Stimulated activated CD8-positive, alpha-beta memory T cell treated with anti-CD3 and anti-CD28 coated beads, Interleukin-15, amount 100 ng/mL, for 24 hours (primary cell): ENCODE results near the gene TBC1D3H.
"Not testable (repeated sequence)": the region's sequence is repeated elsewhere in the genome, so short reads cannot be mapped to it uniquely, and the experiment has no call there.

Experiments
- DNase-seq: peaks from one replicate; pipeline ENCODE4 v3.0.0-alpha.2; 2020; ENCODE audit warnings: low read depth

The TBC1D3H gene

GRCh38 chr17:36388385-36389245, at the start of gene TBC1D3H:
TBC1D3H (minus strand) TSS chr17:36388435; CDS start chr17:36386895, 1,540 bp downstream.
- not testable (repeated sequence) for DNase-seq

GRCh38 chr17:36428891-36429290, 40.7 kb upstream of the TBC1D3H start:
- not testable (repeated sequence) for DNase-seq

- DNase-seq: not testable (repeated sequence)
Measured at GRCh38 chr17:36415180-36415941, 27.1 kb upstream of the TBC1D3H start.

- not testable (repeated sequence) for DNase-seq
Measured at GRCh38 chr17:36390943-36391645, 2.9 kb upstream of the TBC1D3H start.

- DNase-seq: not testable (repeated sequence)
Measured at GRCh38 chr17:36375938-36376337, 12.3 kb downstream of the TBC1D3H start.

GRCh38 chr17:36362496-36362895, 25.7 kb downstream of the TBC1D3H start:
- DNase-seq: not testable (repeated sequence)
